Suppressor macrophage treated with lipopolysaccharide for 1 hour (primary cell): ENCODE results near the gene RAB24.
"Not testable (repeated sequence)": the region's sequence is repeated elsewhere in the genome, so short reads cannot be mapped to it uniquely, and the experiment has no call there.

Experiments
- DNase-seq, 3 donors: peaks; one replicate each; pipeline ENCODE4 v3.0.0-alpha.2; 2020 to 2022

Gene RAB24

GRCh38 chr5:177303121-177303924 is at the start of gene RAB24, which contains the start of gene PRELID1:
Gene RAB24 (minus strand): TSS chr5:177303719. CDS start chr5:177303288, 431 bp downstream.
Gene PRELID1 (plus strand): TSS chr5:177303799. CDS start chr5:177303986, 187 bp downstream.
- DNase-seq, result peak; percentile 93 to 97 (median 95)

GRCh38 chr5:177353093-177353492 is 49.6 kb upstream of the RAB24 start:
- peak; percentile 46 to 70 (median 60) for DNase-seq

- peak; percentile 95 to 96 (median 96) for DNase-seq
Measured at GRCh38 chr5:177351392-177352329, 48.1 kb upstream of the RAB24 start, which contains the start of gene LMAN2. Gene LMAN2 (minus strand): TSS chr5:177351668. CDS start chr5:177351647, 21 bp downstream.

GRCh38 chr5:177350776-177351391 is 47.4 kb upstream of the RAB24 start:
- no peak for DNase-seq

- no peak for DNase-seq
Measured at GRCh38 chr5:177349762-177350161, 46.2 kb upstream of the RAB24 start.

- no peak for DNase-seq
Measured at GRCh38 chr5:177349362-177349647, 45.8 kb upstream of the RAB24 start.

- DNase-seq, result no peak
Measured at GRCh38 chr5:177347699-177348098, 44.2 kb upstream of the RAB24 start.

GRCh38 chr5:177346820-177347219 is 43.3 kb upstream of the RAB24 start:
- DNase-seq, result no peak

GRCh38 chr5:177344891-177345290 is 41.4 kb upstream of the RAB24 start:
- DNase-seq, result no peak

- no peak for DNase-seq
Measured at GRCh38 chr5:177343777-177344176, 40.3 kb upstream of the RAB24 start.

GRCh38 chr5:177343000-177343399 is 39.5 kb upstream of the RAB24 start:
- DNase-seq, result not testable (repeated sequence)

- no peak for DNase-seq
Measured at GRCh38 chr5:177339107-177339638, 35.7 kb upstream of the RAB24 start.

- no peak for DNase-seq
Measured at GRCh38 chr5:177338251-177339106, 35.0 kb upstream of the RAB24 start.

GRCh38 chr5:177336603-177337494 is 33.3 kb upstream of the RAB24 start:
- no peak for DNase-seq

GRCh38 chr5:177336112-177336511 is 32.6 kb upstream of the RAB24 start:
- peak; percentile 70 to 83 (median 73) for DNase-seq

GRCh38 chr5:177335701-177336065 is 32.2 kb upstream of the RAB24 start:
- DNase-seq, result no peak

GRCh38 chr5:177334781-177335700 is 31.5 kb upstream of the RAB24 start:
- DNase-seq, result no peak

GRCh38 chr5:177334155-177334551 is 30.6 kb upstream of the RAB24 start:
- no peak for DNase-seq

- DNase-seq, result no peak
Measured at GRCh38 chr5:177333420-177334154, 30.1 kb upstream of the RAB24 start.
